Keratinocyte (primary cell): Measurements from ENCODE around the gene STON2.

Experiments used
- CTCF ChIP-seq, 3 experiments: IDR thresholded peaks in 1 of 3; conservative IDR thresholded peaks in 1 of 3; optimal IDR thresholded peaks in 1 of 3; 2 replicates in 2 of 3; 3 replicates in 1 of 3; pipeline versions ENCODE3 to v1.5.1; 2011; ENCODE audit warnings: low read length in 3 of 3, mild to moderate bottlenecking in 3 of 3, moderate library complexity in 2 of 3, control low read depth in 1 of 3, inconsistent platforms in 1 of 3; ENCODE audit not compliant: insufficient read depth in 2 of 3; ENCODE audit errors: extremely low read depth in 1 of 3
- EZH2 ChIP-seq: IDR thresholded peaks from one replicate; pipeline ENCODE4 v1.6.1; 2012; ENCODE audit warnings: inconsistent platforms, mild to moderate bottlenecking, low read length, moderate library complexity

- TF ChIP-seq CTCF (optimal IDR thresholded peaks at IDR 0.05 in 1 of 3, IDR thresholded peaks at IDR 0.05 in 1 of 3, conservative IDR thresholded peaks at IDR 0.05 in 1 of 3; ENCODE audit: extremely low read depth in 1 of 3, insufficient read depth in 2 of 3, low read length in 3 of 3) = no peak
- TF ChIP-seq EZH2 = no peak
These were observed 54.3 kb downstream of the STON2 start for GRCh38 chr14:81345781-81346180.
